HepG2 (cell line): ENCODE measurements around the gene PPFIA3. TPM values are rescaled to one million over a fixed set of nuclear protein-coding genes. Genes with fewer than 3 reads are reported as not detected.

Experiments used
- ATAC-seq: fragments of 200-7000 bp; cut with Tn5 transposase; 3 replicates; pipeline ENCODE4 v1.9.1; 2020; ENCODE audit warnings: mild to moderate bottlenecking, moderate library complexity
- BruUV-seq: library from RNA; stranded (reverse); fragments of 400-500 nt; replicated peaks from 2 replicates; lab custom pipeline; 2021; lab: Mats Ljungman, UMichigan
- CTCF ChIA-PET: fragments of 300-600 bp; formaldehyde crosslinking; extraction: SDS; loops from one replicate; lab custom pipeline; 2021; ENCODE audit warnings: low total read pairs, inconsistent platforms, low intra/inter-chr PET ratio; lab: Yijun Ruan, JAX
- POLR2A ChIA-PET: fragments of 350-600 bp; sonication (Branson Sonifier 250); formaldehyde crosslinking; loops from one replicate; lab custom pipeline; 2020; ENCODE audit warnings: antibody characterized with exemption, inconsistent platforms; lab: Yijun Ruan, JAX
- DNase-seq: peaks from one replicate; pipeline ENCODE4 v3.0.0-alpha.2; 2015; ENCODE audit warnings: low spot score
- FAIRE-seq: peaks from 3 replicates; lab custom pipeline; 2011; peaks lifted over from hg19 to GRCh38; lab: Jason Lieb, UNC
- H2AFZ ChIP-seq: one replicate; pipeline ENCODE4 v1.6.1; 2011; ENCODE audit warnings: low read length, inconsistent platforms
- H3K27ac ChIP-seq: fragments of 300-600 bp; 3 replicates; pipeline ENCODE4 v1.8.0; 2011; ENCODE audit warnings: mixed run types, mild to moderate bottlenecking, mixed read lengths, low read length, inconsistent platforms; ENCODE audit not compliant: insufficient read depth; ENCODE audit errors: extremely low read length
- H3K27me3 ChIP-seq, 2 experiments: fragments of 200-600 bp in 1 of 2; 2 replicates in 1 of 2; 3 replicates in 1 of 2; pipeline versions ENCODE4 v1.6.0 to v1.8.0; 2011; ENCODE audit warnings: low read length in 2 of 2, mild to moderate bottlenecking in 2 of 2, moderate library complexity in 2 of 2, inconsistent platforms in 1 of 2; ENCODE audit not compliant: insufficient read depth in 2 of 2, control insufficient read depth in 1 of 2
- H3K36me3 ChIP-seq, 2 experiments: fragments of 200-600 bp in 1 of 2; replicated peaks in 1 of 2; 2 replicates in 1 of 2; 3 replicates in 1 of 2; pipeline versions ENCODE4 v1.5.1 to v1.8.0; 2011; ENCODE audit warnings: low read length in 2 of 2, inconsistent platforms in 1 of 2; ENCODE audit not compliant: insufficient read depth in 2 of 2, control insufficient read depth in 1 of 2
- H3K4me1 ChIP-seq: 2 replicates; pipeline ENCODE4 v1.5.1; 2012; ENCODE audit warnings: low read length, inconsistent platforms; ENCODE audit not compliant: insufficient read depth
- H3K4me2 ChIP-seq: 2 replicates; pipeline ENCODE4 v1.6.0; 2011; ENCODE audit warnings: low read depth, low read length, inconsistent platforms
- H3K4me3 ChIP-seq, 3 experiments: fragments of 200-600 bp in 1 of 3; sonication (generic), shearing (Covaris generic) in 1 of 3; replicated peaks in 1 of 3; 2 replicates each; pipeline ENCODE4 v1.5.1; 2011 to 2016; ENCODE audit warnings: low read length in 3 of 3, inconsistent platforms in 2 of 3, low read depth in 2 of 3, mild to moderate bottlenecking in 2 of 3, control low read depth in 1 of 3, mixed read lengths in 1 of 3; ENCODE audit not compliant: insufficient read depth in 1 of 3
- H3K79me2 ChIP-seq: one replicate; pipeline ENCODE4 v1.6.1; 2011; ENCODE audit warnings: low read length, inconsistent platforms; ENCODE audit not compliant: insufficient read depth
- H3K9ac ChIP-seq: 2 replicates; pipeline ENCODE4 v1.6.0; 2011; ENCODE audit warnings: mild to moderate bottlenecking, low read depth, low read length, inconsistent platforms; ENCODE audit not compliant: insufficient read depth
- H3K9me3 ChIP-seq: 2 replicates; pipeline ENCODE4 v1.5.1; 2012; ENCODE audit warnings: mild to moderate bottlenecking, low read length
- H4K20me1 ChIP-seq: 2 replicates; pipeline ENCODE4 v1.6.0; 2011; ENCODE audit warnings: inconsistent platforms, mild to moderate bottlenecking, low read length, moderate library complexity; ENCODE audit not compliant: insufficient read depth
- CC2D1A ChIP-seq: sonication (generic); formaldehyde crosslinking; IDR thresholded peaks from 2 replicates; pipeline ENCODE4 v1.8.1; 2023; ENCODE audit warnings: mild to moderate bottlenecking, missing genetic modification reagents
- HNF4A ChIP-seq: sonication (generic); formaldehyde crosslinking; IDR thresholded peaks from 2 replicates; pipeline ENCODE4 v1.4.0; 2020; ENCODE audit warnings: missing genetic modification reagents
- HNF4G ChIP-seq, 2 experiments: sonication (generic) in 1 of 2; formaldehyde crosslinking in 1 of 2; IDR thresholded peaks; 2 replicates each; pipeline versions ENCODE4 v1.4.0 to v1.6.1; 2011 to 2020; ENCODE audit warnings: borderline replicate concordance in 2 of 2, low read depth in 2 of 2, mild to moderate bottlenecking in 2 of 2, low read length in 1 of 2, missing genetic modification reagents in 1 of 2, moderate library complexity in 1 of 2
- MEF2D ChIP-seq: sonication (generic); formaldehyde crosslinking; IDR thresholded peaks from 2 replicates; pipeline ENCODE4 v1.5.1; 2020; ENCODE audit warnings: mild to moderate bottlenecking, missing genetic modification reagents
- TCF12 ChIP-seq, 2 experiments: fragments of 450-650 bp in 1 of 2; sonication (generic) in 1 of 2; formaldehyde crosslinking in 1 of 2; IDR thresholded peaks; 2 replicates each; pipeline versions ENCODE4 v1.6.1 to v1.8.0; 2017 to 2022; ENCODE audit warnings: antibody characterized with exemption in 1 of 2, mild to moderate bottlenecking in 1 of 2, missing genetic modification reagents in 1 of 2, moderate library complexity in 1 of 2
- TEAD3 ChIP-seq: optimal IDR thresholded peaks from 2 replicates; pipeline ENCODE3; 2016; ENCODE audit warnings: borderline replicate concordance
- ZBTB38 ChIP-seq: sonication (generic); formaldehyde crosslinking; IDR thresholded peaks from 2 replicates; pipeline ENCODE4 v1.5.1; 2020; ENCODE audit warnings: mild to moderate bottlenecking, missing genetic modification reagents
- ZNF263 ChIP-seq: sonication (generic); formaldehyde crosslinking; IDR thresholded peaks from 2 replicates; pipeline ENCODE4 v1.4.0; 2020; ENCODE audit warnings: missing genetic modification reagents
- WGBS: methylation state at CpG from one replicate; pipeline ENCODE4 v1.1.6; 2017; ENCODE audit warnings: low lambda C conversion rate; 5-methylcytosine and 5-hydroxymethylcytosine counted together
- in situ Hi-C: cut with HindIII; loops from 2 replicates; pipeline ENCODE4 v1.10.0; 2017; ENCODE audit warnings: low pct_unique_long_range_greater_than_20kb; ENCODE audit not compliant: extremely low pct_ligation_motif_present
- intact Hi-C: fragments of 100-400 bp; cut with micrococcal nuclease; formaldehyde crosslinking; loops from one replicate; pipeline ENCODE4 v1.10.0; 2022; ENCODE audit not compliant: unreplicated experiment
- polyA plus RNA-seq, 8 experiments: library from polyadenylated mRNA; depleted of rRNA in 3 of 8; stranded (reverse) in 7 of 8; unstranded in 1 of 8; fragments of >200 nt; fragmentation: Illumina TruSeq in 4 of 8; extraction: Trizol in 4 of 8; gene quantifications; 2 replicates each; pipeline versions ENCODE4 v1.2.1 to v1.2.3, GENCODE V29; 2011 to 2016; ENCODE audit warnings: low read depth in 4 of 8, missing spikeins in 1 of 8, mixed read lengths in 1 of 8; ENCODE audit not compliant: insufficient read depth in 1 of 8
- total RNA-seq, 5 experiments: library from RNA; depleted of rRNA; stranded (reverse); fragments of >200 nt; fragmentation: Illumina TruSeq; extraction: Trizol; gene quantifications; 2 replicates each; pipeline ENCODE4 v1.2.3, GENCODE V29; 2016; ENCODE audit warnings: low read depth in 1 of 5
- TF ChIP-seq, protein P1 (sequence below): sonication (generic); formaldehyde crosslinking; IDR thresholded peaks from 2 replicates; pipeline ENCODE4 v1.4.0; 2020; ENCODE audit warnings: missing genetic modification reagents, mild to moderate bottlenecking, borderline replicate concordance
- TF ChIP-seq, protein P2 (sequence below): sonication (generic); formaldehyde crosslinking; IDR thresholded peaks from 2 replicates; pipeline ENCODE4 v1.8.1; 2023; ENCODE audit warnings: missing genetic modification reagents, mild to moderate bottlenecking, borderline replicate concordance
- TF ChIP-seq, protein P3 (sequence below): sonication (generic); formaldehyde crosslinking; conservative IDR thresholded peaks from 2 replicates; pipeline ENCODE4 v1.4.0; 2020; ENCODE audit warnings: mild to moderate bottlenecking, missing genetic modification reagents, moderate library complexity
- TF ChIP-seq, protein P4 (sequence below): sonication (generic); formaldehyde crosslinking; IDR thresholded peaks from 2 replicates; pipeline ENCODE4 v1.9.0; 2022; ENCODE audit warnings: missing genetic modification reagents, mild to moderate bottlenecking, borderline replicate concordance

Gene PPFIA3
- total and polyA plus RNA-seq, 2 of the 13 experiments (the other 11 are each of a cell fraction or from before 2014, with no cell fraction given): 6.7 to 8.6 TPM

DNA sequence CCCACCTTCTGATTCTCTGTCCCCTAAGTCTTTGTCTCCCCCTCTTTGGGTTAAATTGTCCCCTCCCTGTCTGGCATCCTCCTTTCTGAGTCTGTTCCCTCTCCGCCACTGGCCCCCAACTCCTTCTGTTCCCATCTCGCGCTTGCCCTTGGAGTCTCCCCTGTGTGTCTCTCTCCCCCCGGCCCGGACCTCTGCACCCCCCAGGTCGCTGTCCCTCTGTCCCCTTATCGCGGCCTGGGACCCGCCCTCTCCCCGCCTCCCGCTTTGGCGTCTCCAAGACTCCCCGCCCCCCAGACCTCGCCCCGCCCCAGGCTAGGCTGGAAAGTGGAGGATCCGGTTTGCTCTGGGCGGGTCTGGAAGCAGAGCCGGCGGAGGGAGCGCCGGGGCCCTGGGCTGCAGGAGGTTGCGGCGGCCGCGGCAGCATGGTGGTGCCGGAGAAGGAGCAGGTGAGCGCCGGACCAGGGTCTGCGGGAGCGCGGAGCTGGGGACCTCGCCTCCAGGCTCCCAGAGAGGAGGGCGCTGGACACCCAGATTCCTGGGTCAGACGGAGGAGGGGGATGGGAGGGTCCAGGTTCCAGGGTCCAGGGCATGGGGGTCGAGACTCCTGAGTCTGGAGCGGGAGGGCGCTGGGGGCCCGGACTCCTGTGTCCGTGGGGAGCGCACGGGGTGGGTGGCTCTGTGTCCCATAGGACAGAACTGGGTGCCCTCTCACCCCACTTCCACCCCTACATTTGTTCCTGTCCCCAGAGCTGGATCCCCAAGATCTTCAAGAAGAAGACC lies 38.3 kb downstream of the PPFIA3 start, which contains the start of gene TRPM4 (continued):
- TF ChIP-seq MEF2D (CRISPR knock-in tag): no peak
- TF ChIP-seq, all 625 proteins: peak for 106

DNA sequence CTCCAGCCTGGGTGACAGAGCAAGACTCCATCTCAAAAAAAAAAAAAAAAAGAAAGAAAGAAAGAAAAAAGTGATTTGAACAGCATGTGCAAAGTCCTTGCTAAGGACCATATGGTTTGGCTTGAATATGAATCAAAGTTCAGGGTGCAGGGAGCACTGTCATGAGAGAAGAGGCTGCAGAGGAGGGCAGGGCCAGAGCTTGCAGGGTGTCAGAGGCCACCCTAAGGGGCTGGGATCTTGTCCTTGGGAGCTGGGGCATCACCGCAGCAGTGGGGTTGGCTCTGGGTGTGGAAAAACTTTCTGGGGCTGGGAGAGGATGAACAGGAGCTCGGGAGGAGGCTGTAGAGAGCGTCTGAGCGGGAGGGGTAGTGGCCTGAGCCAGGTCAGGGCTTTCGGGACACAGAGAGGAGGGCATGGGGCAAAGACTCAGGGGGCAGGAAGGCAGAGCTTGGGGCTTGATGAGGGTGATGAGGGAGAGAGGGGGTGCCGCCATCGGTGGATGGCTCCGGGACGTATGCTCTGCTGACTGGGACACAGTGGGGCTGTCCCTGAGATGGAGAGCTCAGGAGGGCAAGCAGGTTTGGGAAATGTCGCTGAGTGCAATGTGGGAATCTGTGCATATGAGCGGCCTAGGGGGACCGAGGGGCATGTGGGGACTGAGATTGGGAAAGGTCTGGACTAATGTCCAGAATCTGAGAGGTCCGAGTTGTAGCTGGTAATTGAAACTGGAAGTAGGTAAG lies 41.3 kb downstream of the PPFIA3 start:
- in situ Hi-C loops: no loop called here
- FAIRE-seq (no peak), DNase-seq (no peak)
- no peak for TF ChIP-seq CC2D1A (CRISPR knock-in tag)
- TF ChIP-seq HNF4A: peak; percentile 65
- peak; percentile 94 for TF ChIP-seq ZNF263 (CRISPR knock-in tag)
- TF ChIP-seq, protein P1, sequence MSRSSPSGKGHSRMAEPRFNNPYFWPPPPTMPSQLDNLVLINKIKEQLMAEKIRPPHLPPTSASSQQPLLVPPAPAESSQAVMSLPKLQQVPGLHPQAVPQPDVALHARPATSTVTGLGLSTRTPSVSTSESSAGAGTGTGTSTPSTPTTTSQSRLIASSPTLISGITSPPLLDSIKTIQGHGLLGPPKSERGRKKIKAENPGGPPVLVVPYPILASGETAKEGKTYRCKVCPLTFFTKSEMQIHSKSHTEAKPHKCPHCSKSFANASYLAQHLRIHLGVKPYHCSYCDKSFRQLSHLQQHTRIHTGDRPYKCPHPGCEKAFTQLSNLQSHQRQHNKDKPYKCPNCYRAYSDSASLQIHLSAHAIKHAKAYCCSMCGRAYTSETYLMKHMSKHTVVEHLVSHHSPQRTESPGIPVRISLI: peak; percentile 32; the same call in 1 of the 2 replicates
- TF ChIP-seq HNF4G (IDR thresholded peaks at IDR 0.05; ENCODE audit: borderline replicate concordance, low read depth, low read length): peak; percentile 44
- TF ChIP-seq HNF4G (CRISPR knock-in tag; IDR thresholded peaks at IDR 0.05; ENCODE audit: borderline replicate concordance, low read depth): no peak
- TF ChIP-seq, protein P2, sequence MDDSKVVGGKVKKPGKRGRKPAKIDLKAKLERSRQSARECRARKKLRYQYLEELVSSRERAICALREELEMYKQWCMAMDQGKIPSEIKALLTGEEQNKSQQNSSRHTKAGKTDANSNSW: no peak
- peak; percentile 5 for TF ChIP-seq TEAD3 (CRISPR knock-in tag)
- 0 out of 2 replicates have a peak, but pooled peaks have one; percentile 20 for TF ChIP-seq ZBTB38 (CRISPR knock-in tag)
- TF ChIP-seq, protein P3, sequence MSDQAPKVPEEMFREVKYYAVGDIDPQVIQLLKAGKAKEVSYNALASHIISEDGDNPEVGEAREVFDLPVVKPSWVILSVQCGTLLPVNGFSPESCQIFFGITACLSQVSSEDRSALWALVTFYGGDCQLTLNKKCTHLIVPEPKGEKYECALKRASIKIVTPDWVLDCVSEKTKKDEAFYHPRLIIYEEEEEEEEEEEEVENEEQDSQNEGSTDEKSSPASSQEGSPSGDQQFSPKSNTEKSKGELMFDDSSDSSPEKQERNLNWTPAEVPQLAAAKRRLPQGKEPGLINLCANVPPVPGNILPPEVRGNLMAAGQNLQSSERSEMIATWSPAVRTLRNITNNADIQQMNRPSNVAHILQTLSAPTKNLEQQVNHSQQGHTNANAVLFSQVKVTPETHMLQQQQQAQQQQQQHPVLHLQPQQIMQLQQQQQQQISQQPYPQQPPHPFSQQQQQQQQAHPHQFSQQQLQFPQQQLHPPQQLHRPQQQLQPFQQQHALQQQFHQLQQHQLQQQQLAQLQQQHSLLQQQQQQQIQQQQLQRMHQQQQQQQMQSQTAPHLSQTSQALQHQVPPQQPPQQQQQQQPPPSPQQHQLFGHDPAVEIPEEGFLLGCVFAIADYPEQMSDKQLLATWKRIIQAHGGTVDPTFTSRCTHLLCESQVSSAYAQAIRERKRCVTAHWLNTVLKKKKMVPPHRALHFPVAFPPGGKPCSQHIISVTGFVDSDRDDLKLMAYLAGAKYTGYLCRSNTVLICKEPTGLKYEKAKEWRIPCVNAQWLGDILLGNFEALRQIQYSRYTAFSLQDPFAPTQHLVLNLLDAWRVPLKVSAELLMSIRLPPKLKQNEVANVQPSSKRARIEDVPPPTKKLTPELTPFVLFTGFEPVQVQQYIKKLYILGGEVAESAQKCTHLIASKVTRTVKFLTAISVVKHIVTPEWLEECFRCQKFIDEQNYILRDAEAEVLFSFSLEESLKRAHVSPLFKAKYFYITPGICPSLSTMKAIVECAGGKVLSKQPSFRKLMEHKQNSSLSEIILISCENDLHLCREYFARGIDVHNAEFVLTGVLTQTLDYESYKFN (CRISPR knock-in tag): peak; percentile 43; the same call in 1 of the 2 replicates
- TF ChIP-seq TCF12 (IDR thresholded peaks at IDR 0.05): no peak
- TF ChIP-seq TCF12 (CRISPR knock-in tag; IDR thresholded peaks at IDR 0.05): no peak
- TF ChIP-seq, protein P4, sequence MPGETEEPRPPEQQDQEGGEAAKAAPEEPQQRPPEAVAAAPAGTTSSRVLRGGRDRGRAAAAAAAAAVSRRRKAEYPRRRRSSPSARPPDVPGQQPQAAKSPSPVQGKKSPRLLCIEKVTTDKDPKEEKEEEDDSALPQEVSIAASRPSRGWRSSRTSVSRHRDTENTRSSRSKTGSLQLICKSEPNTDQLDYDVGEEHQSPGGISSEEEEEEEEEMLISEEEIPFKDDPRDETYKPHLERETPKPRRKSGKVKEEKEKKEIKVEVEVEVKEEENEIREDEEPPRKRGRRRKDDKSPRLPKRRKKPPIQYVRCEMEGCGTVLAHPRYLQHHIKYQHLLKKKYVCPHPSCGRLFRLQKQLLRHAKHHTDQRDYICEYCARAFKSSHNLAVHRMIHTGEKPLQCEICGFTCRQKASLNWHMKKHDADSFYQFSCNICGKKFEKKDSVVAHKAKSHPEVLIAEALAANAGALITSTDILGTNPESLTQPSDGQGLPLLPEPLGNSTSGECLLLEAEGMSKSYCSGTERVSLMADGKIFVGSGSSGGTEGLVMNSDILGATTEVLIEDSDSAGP (CRISPR knock-in tag): peak; percentile 28; the same call in 1 of the 2 replicates

More for the DNA sequence above, 41.3 kb downstream of the PPFIA3 start:
- Histone ChIP-seq H3K79me2 (no peaks in the 10 kb centered on the region), H3K27ac (no peak overlapping the region), H3K27me3 (no peaks in the 10 kb centered on the region), H2AFZ (no peak overlapping the region), H4K20me1 (no peaks in the 10 kb centered on the region), H3K9me3 (no peaks in the 10 kb centered on the region), H3K9ac (no peak overlapping the region), H3K36me3 (no peaks in the 10 kb centered on the region), H3K4me1 (peaks cover 45% of the 10 kb centered on the region), H3K4me2 (peak overlapping the region; percentile 33; the same call in 1 of the 2 replicates), H3K4me3 (no peak overlapping the region)
- intact Hi-C loops: no loop called here
- POLR2A ChIA-PET: interaction anchor here (1.0 to 1.2 kb wide), 3 partner anchors 10 to 25 kb away, joined by 3 to 4 read pairs (median 4); no protein-coding TSS in a partner anchor
- ATAC-seq: no peak
- 77% methylated on average over 13 of the region's 13 CpGs for WGBS
- CTCF ChIA-PET: no interaction called here
- BruUV-seq: no TSS peak
